ENCODE data around the gene HBE1.

The HBE1 gene

GRCh38 chr11:5288108-5288905 lies 18.6 kb upstream of the HBE1 start:
- H3K36me3 ChIP-seq (ENCODE audit: control insufficient read depth in 2 of 2, insufficient read depth in 1 of 2, low read length in 2 of 2): no peaks in the 10 kb centered on the region
- CTCF ChIA-PET: interaction anchor here (0.6 kb wide), 1 partner anchor 523 kb away, joined by 4 read pairs; no protein-coding TSS in a partner anchor
- POLR2A ChIA-PET: no interaction called here
- no peak overlapping the region for H3K27ac ChIP-seq (ENCODE audit: extremely low read depth, low read depth, low read length)
- no peaks in the 10 kb centered on the region for H3K9me3 ChIP-seq (ENCODE audit: control insufficient read depth, insufficient read depth, low read depth, low read length)
- no peak overlapping the region for H3K4me3 ChIP-seq (ENCODE audit: low read depth, low read length)
- H3K4me1 ChIP-seq (ENCODE audit: control insufficient read depth, insufficient read depth, low read length): no peaks in the 10 kb centered on the region
- no peak for TF ChIP-seq ZXDB (tag by site-specific recombination; IDR thresholded peaks at IDR 0.05)
- no peak for TF ChIP-seq ZNF791 (tag by site-specific recombination; IDR thresholded peaks at IDR 0.05)
- no peak for TF ChIP-seq ZNF335 (tag by site-specific recombination; conservative IDR thresholded peaks at IDR 0.05)
- TF ChIP-seq ZNF704 (tag by site-specific recombination; IDR thresholded peaks at IDR 0.05): no peak
- TF ChIP-seq ZFP37 (tag by site-specific recombination; IDR thresholded peaks at IDR 0.05): no peak
- no peak for TF ChIP-seq ZNF747 (tag by site-specific recombination; IDR thresholded peaks at IDR 0.05)
- TF ChIP-seq ZBTB17 (tag by site-specific recombination; IDR thresholded peaks at IDR 0.05): no peak
- no peak for TF ChIP-seq ZNF132 (tag by site-specific recombination; IDR thresholded peaks at IDR 0.05; ENCODE audit: borderline replicate concordance)

GRCh38 chr11:5286901-5287300 lies 17.2 kb upstream of the HBE1 start:
- POLR2A ChIA-PET: no interaction called here
- CTCF ChIA-PET: no interaction called here

GRCh38 chr11:5286351-5286750 lies 16.6 kb upstream of the HBE1 start:
- H3K4me3 ChIP-seq (ENCODE audit: low read depth, low read length): no peak overlapping the region
- no peaks in the 10 kb centered on the region for H3K36me3 ChIP-seq (ENCODE audit: control insufficient read depth in 2 of 2, insufficient read depth in 1 of 2, low read length in 2 of 2)
- H3K9me3 ChIP-seq (ENCODE audit: control insufficient read depth, insufficient read depth, low read depth, low read length): no peaks in the 10 kb centered on the region
- CTCF ChIA-PET: no interaction called here
- POLR2A ChIA-PET: no interaction called here
- H3K4me1 ChIP-seq (ENCODE audit: control insufficient read depth, insufficient read depth, low read length): no peaks in the 10 kb centered on the region
- no peak for TF ChIP-seq TRIM28 (IDR thresholded peaks at IDR 0.05; ENCODE audit: borderline replicate concordance, low read length)
- H3K27ac ChIP-seq (ENCODE audit: extremely low read depth, low read depth, low read length): no peak overlapping the region

More at GRCh38 chr11:5286901-5287300, 17.2 kb upstream of the HBE1 start:
- TF ChIP-seq ZNF571 (tag by site-specific recombination; IDR thresholded peaks at IDR 0.05) (no peak), ZSCAN23 (tag by site-specific recombination; IDR thresholded peaks at IDR 0.05) (no peak), ZNF580 (tag by site-specific recombination; IDR thresholded peaks at IDR 0.05) (no peak), ZSCAN18 (tag by site-specific recombination; IDR thresholded peaks at IDR 0.05) (no peak), KLF7 (tag by site-specific recombination; IDR thresholded peaks at IDR 0.05; ENCODE audit: borderline replicate concordance) (no peak), ZNF391 (tag by site-specific recombination; IDR thresholded peaks at IDR 0.05; ENCODE audit: borderline replicate concordance, low read depth) (no peak), OVOL3 (tag by site-specific recombination; IDR thresholded peaks at IDR 0.05) (no peak)
- H3K36me3 ChIP-seq (ENCODE audit: control insufficient read depth in 2 of 2, insufficient read depth in 1 of 2, low read length in 2 of 2): no peaks in the 10 kb centered on the region
- H3K4me3 ChIP-seq (ENCODE audit: low read depth, low read length): no peak overlapping the region
- H3K27ac ChIP-seq (ENCODE audit: extremely low read depth, low read depth, low read length): no peak overlapping the region
- H3K9me3 ChIP-seq (ENCODE audit: control insufficient read depth, insufficient read depth, low read depth, low read length): no peaks in the 10 kb centered on the region
- H3K4me1 ChIP-seq (ENCODE audit: control insufficient read depth, insufficient read depth, low read length): no peaks in the 10 kb centered on the region

All from HEK293 (cell line).